Tibial nerve (tissue), 4 donors: ENCODE data around the gene TMEM63B. TPM values are rescaled to one million over a fixed set of nuclear protein-coding genes. Genes with fewer than 3 reads are reported as not detected.

ENCODE experiments used
- DNase-seq, 2 donors: peaks; one replicate each; pipeline ENCODE4 v3.0.0-alpha.2; 2019; ENCODE audit warnings: low spot score in 2 of 2
- H3K27ac ChIP-seq, 4 donors: fragments of 200-600 bp; sonication (generic) in 3 of 4; one replicate each; pipeline ENCODE4 v1.5.1; 2017 to 2019; ENCODE audit warnings: mild to moderate bottlenecking in 1 of 4
- H3K27me3 ChIP-seq, 2 donors: fragments of 200-600 bp; sonication (generic) in 1 of 2; one replicate each; pipeline versions ENCODE4 v1.5.1 to v1.6.0; 2017 to 2019
- H3K36me3 ChIP-seq, 3 donors: fragments of 200-600 bp; sonication (generic); one replicate each; pipeline ENCODE4 v1.5.1; 2018 to 2019
- H3K4me1 ChIP-seq, 4 donors: fragments of 200-600 bp; sonication (generic) in 3 of 4; one replicate each; pipeline ENCODE4 v1.5.1; 2017 to 2019
- H3K4me3 ChIP-seq, 4 donors: fragments of 200-600 bp; sonication (generic) in 3 of 4; one replicate each; pipeline ENCODE4 v1.5.1; 2017 to 2019; ENCODE audit warnings: mild to moderate bottlenecking in 1 of 4, moderate library complexity in 1 of 4
- H3K9me3 ChIP-seq, 4 donors: fragments of 200-600 bp; sonication (generic) in 3 of 4; one replicate each; pipeline ENCODE4 v1.5.1; 2017 to 2019
- CTCF ChIP-seq, 5 experiments: fragments of 200-600 bp in 3 of 5; fragments of 450-650 bp in 2 of 5; sonication (generic) in 3 of 5; IDR thresholded peaks; one replicate each; pipeline ENCODE4 v1.5.1; 2016 to 2019; ENCODE audit warnings: antibody characterized with exemption in 5 of 5, mild to moderate bottlenecking in 3 of 5, moderate library complexity in 2 of 5
- EP300 ChIP-seq, 2 donors: sonication (generic); formaldehyde crosslinking; IDR thresholded peaks; one replicate each; pipeline ENCODE4 v1.6.1; 2017; ENCODE audit warnings: antibody characterized with exemption in 2 of 2, mild to moderate bottlenecking in 1 of 2
- POLR2A ChIP-seq, 2 donors: fragments of 450-650 bp; IDR thresholded peaks; one replicate each; pipeline ENCODE4 v1.6.1; 2017; ENCODE audit warnings: antibody characterized with exemption in 2 of 2, mild to moderate bottlenecking in 2 of 2, moderate library complexity in 2 of 2
- WGBS, 2 donors: methylation state at CpG; one replicate each; pipeline ENCODE4 v1.1.5; 2018; 5-methylcytosine and 5-hydroxymethylcytosine counted together
- total RNA-seq, 4 donors: library from RNA; depleted of rRNA; stranded (reverse); fragments of >200 nt; gene quantifications; one replicate each; pipeline ENCODE4 v1.1.0, GENCODE V29; 2016

The TMEM63B gene
- total RNA-seq, 4 donors from 2014 or later, result 18.6 to 34.5 (median 27.6) TPM

GRCh38 chr6:44102527-44102926 lies 24.8 kb upstream of the TMEM63B start:
- no peak overlapping the region for H3K27ac ChIP-seq
- H3K9me3 ChIP-seq, result no peaks in the 10 kb centered on the region
- H3K4me3 ChIP-seq, result no peak overlapping the region
- no peak for DNase-seq
- TF ChIP-seq CTCF (IDR thresholded peaks at IDR 0.05), result no peak
- TF ChIP-seq POLR2A (IDR thresholded peaks at IDR 0.05), result no peak
- TF ChIP-seq EP300 (IDR thresholded peaks at IDR 0.05), result no peak
- WGBS, 2 donors, result 86 to 94% methylated on average over 1 to 2 of the region's 2 CpGs
- H3K36me3 ChIP-seq, result peaks cover 0 to 48% (median 0%) of the 10 kb centered on the region in 3 donors
- peaks cover 0 to 26% (median 0%) of the 10 kb centered on the region in 4 donors for H3K4me1 ChIP-seq
- no peaks in the 10 kb centered on the region for H3K27me3 ChIP-seq

- no peak overlapping the region for H3K4me3 ChIP-seq
- no peaks in the 10 kb centered on the region for H3K9me3 ChIP-seq
- H3K27ac ChIP-seq, result peak overlapping the region in 1 of 4 donors; percentile 58
- 66 to 67% methylated on average over 3 of the region's 3 CpGs for WGBS, 2 donors
- peaks cover 0 to 63% (median 0%) of the 10 kb centered on the region in 3 donors for H3K36me3 ChIP-seq
- peaks cover 0 to 26% (median 0%) of the 10 kb centered on the region in 4 donors for H3K4me1 ChIP-seq
- no peaks in the 10 kb centered on the region for H3K27me3 ChIP-seq
- TF ChIP-seq CTCF (IDR thresholded peaks at IDR 0.05) (no peak), POLR2A (IDR thresholded peaks at IDR 0.05) (no peak), EP300 (IDR thresholded peaks at IDR 0.05) (peak; percentile 44 to 70)
- DNase-seq, result no peak
Measured at GRCh38 chr6:44104481-44105021, 22.8 kb upstream of the TMEM63B start.

- Histone ChIP-seq H3K4me3 (no peak overlapping the region), H3K27ac (peak overlapping the region in 3 of 4 donors; percentile 5 to 58 (median 7)), H3K27me3 (no peaks in the 10 kb centered on the region), H3K4me1 (peaks cover 0 to 26% (median 0%) of the 10 kb centered on the region in 4 donors), H3K9me3 (no peaks in the 10 kb centered on the region), H3K36me3 (peaks cover 0 to 63% (median 0%) of the 10 kb centered on the region in 3 donors)
- WGBS, 2 donors, result 74 to 77% methylated on average over 7 of the region's 7 CpGs
- no peak for TF ChIP-seq CTCF (IDR thresholded peaks at IDR 0.05)
- no peak for TF ChIP-seq POLR2A (IDR thresholded peaks at IDR 0.05)
- no peak for TF ChIP-seq EP300 (IDR thresholded peaks at IDR 0.05)
- DNase-seq, result no peak
Measured at GRCh38 chr6:44105146-44105545, 22.2 kb upstream of the TMEM63B start.

- Histone ChIP-seq H3K4me3 (no peak overlapping the region), H3K9me3 (no peaks in the 10 kb centered on the region), H3K27me3 (no peaks in the 10 kb centered on the region), H3K27ac (no peak overlapping the region), H3K36me3 (peaks cover 0 to 70% (median 0%) of the 10 kb centered on the region in 3 donors), H3K4me1 (peaks cover 0 to 26% (median 0%) of the 10 kb centered on the region in 4 donors)
- WGBS, 2 donors, result 81 to 92% methylated on average over 3 of the region's 3 CpGs
- no peak for TF ChIP-seq POLR2A (IDR thresholded peaks at IDR 0.05)
- TF ChIP-seq EP300 (IDR thresholded peaks at IDR 0.05), result no peak
- no peak for TF ChIP-seq CTCF (IDR thresholded peaks at IDR 0.05)
- no peak for DNase-seq
Measured at GRCh38 chr6:44105993-44106740, 21.2 kb upstream of the TMEM63B start.

- peaks cover 0 to 72% (median 0%) of the 10 kb centered on the region in 3 donors for H3K36me3 ChIP-seq
- DNase-seq, result no peak
Measured at GRCh38 chr6:44107017-44107416, 20.3 kb upstream of the TMEM63B start.

More at GRCh38 chr6:44107017-44107416, 20.3 kb upstream of the TMEM63B start:
- H3K27ac ChIP-seq, result no peak overlapping the region
- TF ChIP-seq EP300 (IDR thresholded peaks at IDR 0.05) (no peak), POLR2A (IDR thresholded peaks at IDR 0.05) (no peak), CTCF (IDR thresholded peaks at IDR 0.05) (no peak)
- peaks cover 0 to 26% (median 0%) of the 10 kb centered on the region in 4 donors for H3K4me1 ChIP-seq
- 88 to 96% methylated on average over 4 to 5 of the region's 5 CpGs for WGBS, 2 donors
- H3K27me3 ChIP-seq, result no peaks in the 10 kb centered on the region
- H3K4me3 ChIP-seq, result no peak overlapping the region
- no peaks in the 10 kb centered on the region for H3K9me3 ChIP-seq
